ENCODE data around the gene MXD3.
"Not testable (repeated sequence)": the region's sequence is repeated elsewhere in the genome, so short reads cannot be mapped to it uniquely, and the experiment has no call there.

MXD3 gene

GRCh38 chr5:177313561-177314259 lies 2.0 kb upstream of the MXD3 start:
- Histone ChIP-seq H3K27me3 (ENCODE audit: control insufficient read depth, insufficient read depth, low read length) (no peaks in the 10 kb centered on the region), H3K9ac (ENCODE audit: low read depth, low read length) (no peak overlapping the region), H3K4me1 (ENCODE audit: control insufficient read depth, insufficient read depth, low read length) (peaks cover 7% of the 10 kb centered on the region), H3K9me3 (ENCODE audit: control insufficient read depth, insufficient read depth, low read length) (no peaks in the 10 kb centered on the region), H3K36me3 (ENCODE audit: control insufficient read depth, insufficient read depth, low read length) (no peaks in the 10 kb centered on the region), H3K4me3 (ENCODE audit: low read depth, low read length) (no peak overlapping the region)

GRCh38 chr5:177312649-177313181 lies 1.0 kb upstream of the MXD3 start:
- Histone ChIP-seq H3K4me1 (ENCODE audit: control insufficient read depth, insufficient read depth, low read length) (peaks cover 7% of the 10 kb centered on the region), H3K36me3 (ENCODE audit: control insufficient read depth, insufficient read depth, low read length) (no peaks in the 10 kb centered on the region), H3K9ac (ENCODE audit: low read depth, low read length) (peak overlapping the region; percentile 68), H3K27me3 (ENCODE audit: control insufficient read depth, insufficient read depth, low read length) (no peaks in the 10 kb centered on the region), H3K9me3 (ENCODE audit: control insufficient read depth, insufficient read depth, low read length) (no peaks in the 10 kb centered on the region), H3K4me3 (ENCODE audit: low read depth, low read length) (peak overlapping the region; percentile 71)

- peaks cover 7% of the 10 kb centered on the region for H3K4me1 ChIP-seq (ENCODE audit: control insufficient read depth, insufficient read depth, low read length)
- no peaks in the 10 kb centered on the region for H3K27me3 ChIP-seq (ENCODE audit: control insufficient read depth, insufficient read depth, low read length)
- H3K9me3 ChIP-seq (ENCODE audit: control insufficient read depth, insufficient read depth, low read length): no peaks in the 10 kb centered on the region
- H3K4me3 ChIP-seq (ENCODE audit: low read depth, low read length): peak overlapping the region; percentile 80
- peaks cover 9% of the 10 kb centered on the region for H3K36me3 ChIP-seq (ENCODE audit: control insufficient read depth, insufficient read depth, low read length)
- H3K9ac ChIP-seq (ENCODE audit: low read depth, low read length): peak overlapping the region; percentile 47
Observed at GRCh38 chr5:177311392-177311722, 341 bp downstream of the MXD3 start.

GRCh38 chr5:177310757-177311391 lies 824 bp downstream of the MXD3 start:
- H3K9me3 ChIP-seq (ENCODE audit: control insufficient read depth, insufficient read depth, low read length): no peaks in the 10 kb centered on the region
- no peaks in the 10 kb centered on the region for H3K27me3 ChIP-seq (ENCODE audit: control insufficient read depth, insufficient read depth, low read length)
- H3K36me3 ChIP-seq (ENCODE audit: control insufficient read depth, insufficient read depth, low read length): peaks cover 14% of the 10 kb centered on the region
- H3K4me3 ChIP-seq (ENCODE audit: low read depth, low read length): peak overlapping the region; percentile 80
- H3K9ac ChIP-seq (ENCODE audit: low read depth, low read length): no peak overlapping the region
- peaks cover 7% of the 10 kb centered on the region for H3K4me1 ChIP-seq (ENCODE audit: control insufficient read depth, insufficient read depth, low read length)

GRCh38 chr5:177310332-177310731 lies 1.4 kb downstream of the MXD3 start:
- Histone ChIP-seq H3K4me3 (ENCODE audit: low read depth, low read length) (peak overlapping the region; percentile 45), H3K36me3 (ENCODE audit: control insufficient read depth, insufficient read depth, low read length) (peaks cover 17% of the 10 kb centered on the region), H3K27me3 (ENCODE audit: control insufficient read depth, insufficient read depth, low read length) (no peaks in the 10 kb centered on the region), H3K9me3 (ENCODE audit: control insufficient read depth, insufficient read depth, low read length) (no peaks in the 10 kb centered on the region), H3K9ac (ENCODE audit: low read depth, low read length) (no peak overlapping the region), H3K4me1 (ENCODE audit: control insufficient read depth, insufficient read depth, low read length) (peaks cover 7% of the 10 kb centered on the region)

GRCh38 chr5:177309351-177310191 lies 2.1 kb downstream of the MXD3 start:
- Histone ChIP-seq H3K4me3 (ENCODE audit: low read depth, low read length) (no peak overlapping the region), H3K27me3 (ENCODE audit: control insufficient read depth, insufficient read depth, low read length) (no peaks in the 10 kb centered on the region), H3K36me3 (ENCODE audit: control insufficient read depth, insufficient read depth, low read length) (peaks cover 22% of the 10 kb centered on the region), H3K4me1 (ENCODE audit: control insufficient read depth, insufficient read depth, low read length) (peaks cover 10% of the 10 kb centered on the region), H3K9ac (ENCODE audit: low read depth, low read length) (no peak overlapping the region), H3K9me3 (ENCODE audit: control insufficient read depth, insufficient read depth, low read length) (no peaks in the 10 kb centered on the region)

GRCh38 chr5:177308740-177309139 lies 3.0 kb downstream of the MXD3 start:
- Histone ChIP-seq H3K4me3 (ENCODE audit: low read depth, low read length) (no peak overlapping the region), H3K36me3 (ENCODE audit: control insufficient read depth, insufficient read depth, low read length) (peaks cover 22% of the 10 kb centered on the region), H3K9ac (ENCODE audit: low read depth, low read length) (no peak overlapping the region), H3K4me1 (ENCODE audit: control insufficient read depth, insufficient read depth, low read length) (peaks cover 10% of the 10 kb centered on the region), H3K9me3 (ENCODE audit: control insufficient read depth, insufficient read depth, low read length) (no peaks in the 10 kb centered on the region), H3K27me3 (ENCODE audit: control insufficient read depth, insufficient read depth, low read length) (no peaks in the 10 kb centered on the region)

GRCh38 chr5:177307544-177308363 lies 3.9 kb downstream of the MXD3 start:
- no peak overlapping the region for H3K4me3 ChIP-seq (ENCODE audit: low read depth, low read length)
- H3K4me1 ChIP-seq (ENCODE audit: control insufficient read depth, insufficient read depth, low read length): peaks cover 10% of the 10 kb centered on the region
- no peaks in the 10 kb centered on the region for H3K27me3 ChIP-seq (ENCODE audit: control insufficient read depth, insufficient read depth, low read length)
- no peaks in the 10 kb centered on the region for H3K9me3 ChIP-seq (ENCODE audit: control insufficient read depth, insufficient read depth, low read length)
- no peak overlapping the region for H3K9ac ChIP-seq (ENCODE audit: low read depth, low read length)
- H3K36me3 ChIP-seq (ENCODE audit: control insufficient read depth, insufficient read depth, low read length): peaks cover 22% of the 10 kb centered on the region

GRCh38 chr5:177306674-177307543 lies 4.8 kb downstream of the MXD3 start:
- Histone ChIP-seq H3K9ac (ENCODE audit: low read depth, low read length) (no peak overlapping the region), H3K9me3 (ENCODE audit: control insufficient read depth, insufficient read depth, low read length) (no peaks in the 10 kb centered on the region), H3K27me3 (ENCODE audit: control insufficient read depth, insufficient read depth, low read length) (no peaks in the 10 kb centered on the region), H3K36me3 (ENCODE audit: control insufficient read depth, insufficient read depth, low read length) (peaks cover 25% of the 10 kb centered on the region), H3K4me3 (ENCODE audit: low read depth, low read length) (no peak overlapping the region), H3K4me1 (ENCODE audit: control insufficient read depth, insufficient read depth, low read length) (peaks cover 10% of the 10 kb centered on the region)

GRCh38 chr5:177306103-177306640 lies 5.5 kb downstream of the MXD3 start:
- not testable (repeated sequence) for H3K27me3 ChIP-seq (ENCODE audit: control insufficient read depth, insufficient read depth, low read length); H3K4me1 ChIP-seq (ENCODE audit: control insufficient read depth, insufficient read depth, low read length); H3K9ac ChIP-seq (ENCODE audit: low read depth, low read length)

More at GRCh38 chr5:177306103-177306640, 5.5 kb downstream of the MXD3 start:
- H3K4me3 ChIP-seq (ENCODE audit: low read depth, low read length); H3K9me3 ChIP-seq (ENCODE audit: control insufficient read depth, insufficient read depth, low read length): not testable (repeated sequence)
- peaks cover 31% of the 10 kb centered on the region for H3K36me3 ChIP-seq (ENCODE audit: control insufficient read depth, insufficient read depth, low read length)

All from iPS-15b (cell line).